HG02571 (cell line): ENCODE measurements around the gene PTPN1.
"Not testable (repeated sequence)": the region's sequence is repeated elsewhere in the genome, so short reads cannot be mapped to it uniquely, and the experiment has no call there.

Source experiments
- ATAC-seq: cut with Tn5 transposase; IDR thresholded peaks from one replicate; pipeline ENCODE4 v1.9.1; 2021; ENCODE audit warnings: mild to moderate bottlenecking, moderate library complexity; ENCODE audit not compliant: unreplicated experiment

The PTPN1 gene

GRCh38 chr20:50602432-50603088 is 92.4 kb downstream of the PTPN1 start:
- ATAC-seq, result no peak

- no peak for ATAC-seq
Measured at GRCh38 chr20:50604451-50604850, 94.3 kb downstream of the PTPN1 start.

- ATAC-seq, result no peak
Measured at GRCh38 chr20:50605136-50605535, 95.0 kb downstream of the PTPN1 start.

- no peak for ATAC-seq
Measured at GRCh38 chr20:50607436-50607835, 97.3 kb downstream of the PTPN1 start.

- ATAC-seq, result no peak
Measured at GRCh38 chr20:50607850-50608749, 97.9 kb downstream of the PTPN1 start.

GRCh38 chr20:50608750-50609104 is 98.5 kb downstream of the PTPN1 start:
- no peak for ATAC-seq

GRCh38 chr20:50609438-50609989 is 99.3 kb downstream of the PTPN1 start:
- no peak for ATAC-seq

- no peak for ATAC-seq
Measured at GRCh38 chr20:50610212-50610718, 100.1 kb downstream of the PTPN1 start.

GRCh38 chr20:50611128-50611810 is 101.1 kb downstream of the PTPN1 start:
- ATAC-seq, result no peak

GRCh38 chr20:50613438-50614169 is 103.4 kb downstream of the PTPN1 start:
- ATAC-seq, result no peak

- ATAC-seq, result no peak
Measured at GRCh38 chr20:50615407-50615806, 105.2 kb downstream of the PTPN1 start.

- no peak for ATAC-seq
Measured at GRCh38 chr20:50617022-50617421, 106.8 kb downstream of the PTPN1 start.

- no peak for ATAC-seq
Measured at GRCh38 chr20:50618537-50618936, 108.4 kb downstream of the PTPN1 start.

GRCh38 chr20:50620459-50620858 is 110.3 kb downstream of the PTPN1 start:
- not testable (repeated sequence) for ATAC-seq

- ATAC-seq, result no peak
Measured at GRCh38 chr20:50621068-50621665, 111.0 kb downstream of the PTPN1 start.

- ATAC-seq, result no peak
Measured at GRCh38 chr20:50624351-50625016, 114.3 kb downstream of the PTPN1 start.

GRCh38 chr20:50625986-50626677 is 115.9 kb downstream of the PTPN1 start:
- no peak for ATAC-seq

GRCh38 chr20:50627747-50628146 is 117.6 kb downstream of the PTPN1 start:
- no peak for ATAC-seq

- ATAC-seq, result no peak
Measured at GRCh38 chr20:50628332-50628731, 118.1 kb downstream of the PTPN1 start.
